HG02571 (cell line): ENCODE data around the gene DBH.

Experiments
- ATAC-seq: cut with Tn5 transposase; IDR thresholded peaks from one replicate; pipeline ENCODE4 v1.9.1; 2021; ENCODE audit warnings: mild to moderate bottlenecking, moderate library complexity; ENCODE audit not compliant: unreplicated experiment

DBH gene

GRCh38 chr9:133604214-133604613 is 31.9 kb upstream of the DBH start:
- ATAC-seq: no peak

- no peak for ATAC-seq
Observed at GRCh38 chr9:133604856-133605255, 31.3 kb upstream of the DBH start.

- ATAC-seq: no peak
Observed at GRCh38 chr9:133605446-133605845, 30.7 kb upstream of the DBH start.

GRCh38 chr9:133605856-133606707 is 30.1 kb upstream of the DBH start:
- ATAC-seq: no peak

GRCh38 chr9:133606708-133607025 is 29.5 kb upstream of the DBH start:
- no peak for ATAC-seq

- ATAC-seq: no peak
Observed at GRCh38 chr9:133607381-133607780, 28.8 kb upstream of the DBH start.

GRCh38 chr9:133607976-133608375 is 28.2 kb upstream of the DBH start:
- ATAC-seq: no peak

GRCh38 chr9:133608382-133608781 is 27.8 kb upstream of the DBH start:
- no peak for ATAC-seq

- no peak for ATAC-seq
Observed at GRCh38 chr9:133608889-133609288, 27.3 kb upstream of the DBH start.

GRCh38 chr9:133609311-133610098 is 26.7 kb upstream of the DBH start, which contains the start of gene FAM163B:
TSS of gene FAM163B (minus strand) at chr9:133609389. CDS start at chr9:133580223, 29,166 bp downstream.
- ATAC-seq: no peak

GRCh38 chr9:133610845-133611244 is 25.3 kb upstream of the DBH start:
- ATAC-seq: no peak

- no peak for ATAC-seq
Observed at GRCh38 chr9:133612051-133612450, 24.1 kb upstream of the DBH start.

- no peak for ATAC-seq
Observed at GRCh38 chr9:133612816-133613215, 23.3 kb upstream of the DBH start.

GRCh38 chr9:133613432-133613831 is 22.7 kb upstream of the DBH start:
- ATAC-seq: no peak

GRCh38 chr9:133614056-133614455 is 22.1 kb upstream of the DBH start:
- no peak for ATAC-seq

- no peak for ATAC-seq
Observed at GRCh38 chr9:133614678-133615077, 21.5 kb upstream of the DBH start.

- ATAC-seq: no peak
Observed at GRCh38 chr9:133615186-133615585, 21.0 kb upstream of the DBH start.

GRCh38 chr9:133615606-133616188 is 20.5 kb upstream of the DBH start:
- no peak for ATAC-seq

- no peak for ATAC-seq
Observed at GRCh38 chr9:133616643-133617405, 19.3 kb upstream of the DBH start.

GRCh38 chr9:133618726-133619125 is 17.4 kb upstream of the DBH start:
- no peak for ATAC-seq

- ATAC-seq: no peak
Observed at GRCh38 chr9:133619791-133620190, 16.4 kb upstream of the DBH start.
